ENCODE data around the gene ASCC1. TPM values are rescaled to one million over a fixed set of nuclear protein-coding genes. Genes with fewer than 3 reads are reported as not detected.

Gene ASCC1
- total and polyA plus RNA-seq, 2 of the 13 experiments (the other 11 are each of a cell fraction or from before 2014, with no cell fraction given) = 21.6 to 30.1 TPM

DNA sequence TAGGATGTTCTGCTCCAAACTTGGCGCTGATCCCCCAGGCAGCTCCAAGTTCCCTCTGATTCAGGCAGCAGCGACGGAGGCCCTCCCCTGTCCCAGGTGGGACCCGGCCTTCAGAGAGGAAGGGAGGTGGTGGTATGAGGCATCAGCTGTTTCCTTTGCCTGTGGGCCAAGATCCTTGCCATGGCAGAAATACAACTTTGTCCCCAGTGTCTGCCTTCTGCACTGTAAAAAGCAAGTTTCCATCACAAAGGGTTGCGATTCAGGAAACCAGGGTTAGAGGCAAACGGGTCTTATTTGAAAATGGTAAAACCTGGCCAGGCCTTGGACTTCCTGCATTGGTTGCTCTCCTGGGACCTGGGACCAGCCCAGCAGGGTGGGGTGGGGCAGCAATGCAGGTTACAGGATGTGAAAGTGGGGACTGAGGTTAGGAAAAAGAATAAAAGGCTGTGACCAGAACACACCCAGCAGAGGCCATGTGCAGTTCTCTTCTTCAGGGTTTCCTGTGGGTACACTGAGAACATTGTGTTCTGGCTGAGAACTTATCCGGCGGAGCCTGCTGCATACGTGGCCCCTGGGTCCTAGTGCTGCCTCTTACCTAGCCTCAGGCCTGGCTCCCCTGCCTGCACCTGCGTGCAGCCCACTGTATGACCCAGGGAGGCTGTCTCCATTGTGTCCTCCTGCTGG, 32.5 kb upstream of the ASCC1 start (continued):
- peak; percentile 14 for TF ChIP-seq ELF3 (CRISPR knock-in tag; IDR thresholded peaks at IDR 0.05)
- TF ChIP-seq, protein P1, sequence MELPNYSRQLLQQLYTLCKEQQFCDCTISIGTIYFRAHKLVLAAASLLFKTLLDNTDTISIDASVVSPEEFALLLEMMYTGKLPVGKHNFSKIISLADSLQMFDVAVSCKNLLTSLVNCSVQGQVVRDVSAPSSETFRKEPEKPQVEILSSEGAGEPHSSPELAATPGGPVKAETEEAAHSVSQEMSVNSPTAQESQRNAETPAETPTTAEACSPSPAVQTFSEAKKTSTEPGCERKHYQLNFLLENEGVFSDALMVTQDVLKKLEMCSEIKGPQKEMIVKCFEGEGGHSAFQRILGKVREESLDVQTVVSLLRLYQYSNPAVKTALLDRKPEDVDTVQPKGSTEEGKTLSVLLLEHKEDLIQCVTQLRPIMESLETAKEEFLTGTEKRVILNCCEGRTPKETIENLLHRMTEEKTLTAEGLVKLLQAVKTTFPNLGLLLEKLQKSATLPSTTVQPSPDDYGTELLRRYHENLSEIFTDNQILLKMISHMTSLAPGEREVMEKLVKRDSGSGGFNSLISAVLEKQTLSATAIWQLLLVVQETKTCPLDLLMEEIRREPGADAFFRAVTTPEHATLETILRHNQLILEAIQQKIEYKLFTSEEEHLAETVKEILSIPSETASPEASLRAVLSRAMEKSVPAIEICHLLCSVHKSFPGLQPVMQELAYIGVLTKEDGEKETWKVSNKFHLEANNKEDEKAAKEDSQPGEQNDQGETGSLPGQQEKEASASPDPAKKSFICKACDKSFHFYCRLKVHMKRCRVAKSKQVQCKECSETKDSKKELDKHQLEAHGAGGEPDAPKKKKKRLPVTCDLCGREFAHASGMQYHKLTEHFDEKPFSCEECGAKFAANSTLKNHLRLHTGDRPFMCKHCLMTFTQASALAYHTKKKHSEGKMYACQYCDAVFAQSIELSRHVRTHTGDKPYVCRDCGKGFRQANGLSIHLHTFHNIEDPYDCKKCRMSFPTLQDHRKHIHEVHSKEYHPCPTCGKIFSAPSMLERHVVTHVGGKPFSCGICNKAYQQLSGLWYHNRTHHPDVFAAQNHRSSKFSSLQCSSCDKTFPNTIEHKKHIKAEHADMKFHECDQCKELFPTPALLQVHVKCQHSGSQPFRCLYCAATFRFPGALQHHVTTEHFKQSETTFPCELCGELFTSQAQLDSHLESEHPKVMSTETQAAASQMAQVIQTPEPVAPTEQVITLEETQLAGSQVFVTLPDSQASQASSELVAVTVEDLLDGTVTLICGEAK (IDR thresholded peaks at IDR 0.05) = no peak
- TF ChIP-seq, protein P1 (CRISPR knock-in tag; IDR thresholded peaks at IDR 0.05) = no peak
- TF ChIP-seq GPN1 (CRISPR knock-in tag; IDR thresholded peaks at IDR 0.05; ENCODE audit: borderline replicate concordance) = no peak
- 0 out of 2 replicates have a peak, but pooled peaks have one; percentile 33 for TF ChIP-seq ZNF773 (CRISPR knock-in tag; IDR thresholded peaks at IDR 0.05; ENCODE audit: borderline replicate concordance)
- TF ChIP-seq AHR (CRISPR knock-in tag; IDR thresholded peaks at IDR 0.05) = no peak
- TF ChIP-seq, protein P2, sequence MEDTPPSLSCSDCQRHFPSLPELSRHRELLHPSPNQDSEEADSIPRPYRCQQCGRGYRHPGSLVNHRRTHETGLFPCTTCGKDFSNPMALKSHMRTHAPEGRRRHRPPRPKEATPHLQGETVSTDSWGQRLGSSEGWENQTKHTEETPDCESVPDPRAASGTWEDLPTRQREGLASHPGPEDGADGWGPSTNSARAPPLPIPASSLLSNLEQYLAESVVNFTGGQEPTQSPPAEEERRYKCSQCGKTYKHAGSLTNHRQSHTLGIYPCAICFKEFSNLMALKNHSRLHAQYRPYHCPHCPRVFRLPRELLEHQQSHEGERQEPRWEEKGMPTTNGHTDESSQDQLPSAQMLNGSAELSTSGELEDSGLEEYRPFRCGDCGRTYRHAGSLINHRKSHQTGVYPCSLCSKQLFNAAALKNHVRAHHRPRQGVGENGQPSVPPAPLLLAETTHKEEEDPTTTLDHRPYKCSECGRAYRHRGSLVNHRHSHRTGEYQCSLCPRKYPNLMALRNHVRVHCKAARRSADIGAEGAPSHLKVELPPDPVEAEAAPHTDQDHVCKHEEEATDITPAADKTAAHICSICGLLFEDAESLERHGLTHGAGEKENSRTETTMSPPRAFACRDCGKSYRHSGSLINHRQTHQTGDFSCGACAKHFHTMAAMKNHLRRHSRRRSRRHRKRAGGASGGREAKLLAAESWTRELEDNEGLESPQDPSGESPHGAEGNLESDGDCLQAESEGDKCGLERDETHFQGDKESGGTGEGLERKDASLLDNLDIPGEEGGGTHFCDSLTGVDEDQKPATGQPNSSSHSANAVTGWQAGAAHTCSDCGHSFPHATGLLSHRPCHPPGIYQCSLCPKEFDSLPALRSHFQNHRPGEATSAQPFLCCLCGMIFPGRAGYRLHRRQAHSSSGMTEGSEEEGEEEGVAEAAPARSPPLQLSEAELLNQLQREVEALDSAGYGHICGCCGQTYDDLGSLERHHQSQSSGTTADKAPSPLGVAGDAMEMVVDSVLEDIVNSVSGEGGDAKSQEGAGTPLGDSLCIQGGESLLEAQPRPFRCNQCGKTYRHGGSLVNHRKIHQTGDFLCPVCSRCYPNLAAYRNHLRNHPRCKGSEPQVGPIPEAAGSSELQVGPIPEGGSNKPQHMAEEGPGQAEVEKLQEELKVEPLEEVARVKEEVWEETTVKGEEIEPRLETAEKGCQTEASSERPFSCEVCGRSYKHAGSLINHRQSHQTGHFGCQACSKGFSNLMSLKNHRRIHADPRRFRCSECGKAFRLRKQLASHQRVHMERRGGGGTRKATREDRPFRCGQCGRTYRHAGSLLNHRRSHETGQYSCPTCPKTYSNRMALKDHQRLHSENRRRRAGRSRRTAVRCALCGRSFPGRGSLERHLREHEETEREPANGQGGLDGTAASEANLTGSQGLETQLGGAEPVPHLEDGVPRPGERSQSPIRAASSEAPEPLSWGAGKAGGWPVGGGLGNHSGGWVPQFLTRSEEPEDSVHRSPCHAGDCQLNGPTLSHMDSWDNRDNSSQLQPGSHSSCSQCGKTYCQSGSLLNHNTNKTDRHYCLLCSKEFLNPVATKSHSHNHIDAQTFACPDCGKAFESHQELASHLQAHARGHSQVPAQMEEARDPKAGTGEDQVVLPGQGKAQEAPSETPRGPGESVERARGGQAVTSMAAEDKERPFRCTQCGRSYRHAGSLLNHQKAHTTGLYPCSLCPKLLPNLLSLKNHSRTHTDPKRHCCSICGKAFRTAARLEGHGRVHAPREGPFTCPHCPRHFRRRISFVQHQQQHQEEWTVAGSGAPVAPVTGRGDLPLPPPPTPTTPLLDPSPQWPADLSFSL (CRISPR knock-in tag; IDR thresholded peaks at IDR 0.05) = no peak
- TF ChIP-seq RBFOX2 (IDR thresholded peaks at IDR 0.05; ENCODE audit: low read depth, low read length) = peak; percentile 63
- TF ChIP-seq HMG20B (CRISPR knock-in tag; conservative IDR thresholded peaks at IDR 0.05) = no peak
- TF ChIP-seq ZFY (CRISPR knock-in tag; IDR thresholded peaks at IDR 0.05) = peak; percentile 75
- TF ChIP-seq, protein P3, sequence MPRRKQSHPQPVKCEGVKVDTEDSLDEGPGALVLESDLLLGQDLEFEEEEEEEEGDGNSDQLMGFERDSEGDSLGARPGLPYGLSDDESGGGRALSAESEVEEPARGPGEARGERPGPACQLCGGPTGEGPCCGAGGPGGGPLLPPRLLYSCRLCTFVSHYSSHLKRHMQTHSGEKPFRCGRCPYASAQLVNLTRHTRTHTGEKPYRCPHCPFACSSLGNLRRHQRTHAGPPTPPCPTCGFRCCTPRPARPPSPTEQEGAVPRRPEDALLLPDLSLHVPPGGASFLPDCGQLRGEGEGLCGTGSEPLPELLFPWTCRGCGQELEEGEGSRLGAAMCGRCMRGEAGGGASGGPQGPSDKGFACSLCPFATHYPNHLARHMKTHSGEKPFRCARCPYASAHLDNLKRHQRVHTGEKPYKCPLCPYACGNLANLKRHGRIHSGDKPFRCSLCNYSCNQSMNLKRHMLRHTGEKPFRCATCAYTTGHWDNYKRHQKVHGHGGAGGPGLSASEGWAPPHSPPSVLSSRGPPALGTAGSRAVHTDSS (CRISPR knock-in tag; conservative IDR thresholded peaks at IDR 0.05) = no peak
- no peak for TF ChIP-seq MAFK (conservative IDR thresholded peaks at IDR 0.05 in 1 of 2, IDR thresholded peaks at IDR 0.05 in 1 of 2; ENCODE audit: low read length in 2 of 2)
- no peak for TF ChIP-seq MTA3 (CRISPR knock-in tag; IDR thresholded peaks at IDR 0.05)

Data from HepG2 (cell line).